Pancreas (tissue), 10 donors: ENCODE results near the gene KIAA0930. TPM values are rescaled to one million over a fixed set of nuclear protein-coding genes. Genes with fewer than 3 reads are reported as not detected.

Experiments used
- ATAC-seq, 4 donors: fragments of 200-7000 bp; cut with Tn5 transposase; one replicate each; pipeline versions ENCODE4 v1.8.0 to v1.9.1; 2020; ENCODE audit warnings: mild to moderate bottlenecking in 4 of 4, moderate library complexity in 4 of 4
- DNase-seq, 6 donors: peaks; one replicate each; pipeline ENCODE4 v3.0.0-alpha.2; 2020
- FAIRE-seq: peaks from 2 replicates; lab custom pipeline; 2012; peaks lifted over from hg19 to GRCh38; lab: Jason Lieb, UNC
- H3K27ac ChIP-seq, 4 donors: fragments of 200-600 bp; sonication (generic); 1 replicate in 3 of 4; 2 replicates in 1 of 4; pipeline versions ENCODE4 v1.5.0 to v1.8.0; 2020
- H3K27me3 ChIP-seq, 4 donors: fragments of 200-600 bp; one replicate each; pipeline ENCODE4 v1.8.0; 2021
- H3K36me3 ChIP-seq, 3 donors: fragments of 200-600 bp; sonication (generic) in 1 of 3; one replicate each; pipeline versions ENCODE4 v1.5.0 to v1.8.0; 2020 to 2021
- H3K4me1 ChIP-seq, 3 donors: fragments of 200-600 bp; one replicate each; pipeline ENCODE4 v1.8.0; 2021
- H3K4me3 ChIP-seq, 4 donors: fragments of 200-600 bp; sonication (generic) in 2 of 4; one replicate each; pipeline versions ENCODE4 v1.5.0 to v1.8.0; 2020 to 2021
- H3K9me3 ChIP-seq, 4 donors: fragments of 200-600 bp; one replicate each; pipeline ENCODE4 v1.8.0; 2021
- CTCF ChIP-seq, 4 donors: fragments of 200-600 bp; sonication (generic) in 3 of 4; IDR thresholded peaks; one replicate each; pipeline versions ENCODE4 v1.5.0 to v1.8.0; 2021; ENCODE audit warnings: antibody characterized with exemption in 4 of 4
- WGBS, 2 donors: extraction: QIAGEN DNeasy Blood & Tissue Kit; methylation state at CpG; one replicate each; pipeline ENCODE4 v1.1.7; 2013; 5-methylcytosine and 5-hydroxymethylcytosine counted together
- intact Hi-C, 3 donors: fragments of 100-400 bp; cut with DNase I; formaldehyde crosslinking; loops; one replicate each; pipeline versions ENCODE4 v1.11.1 to v1.14.2; 2022
- polyA plus RNA-seq, 2 donors: library from polyadenylated mRNA; stranded (reverse); fragments of 200-250 nt; gene quantifications; one replicate each; pipeline ENCODE4 v1.2.3, GENCODE V29; 2013
- total RNA-seq, 6 donors: library from RNA; stranded (reverse); fragmentation: NEBNext Ultra II Directional in 4 of 6; extraction: Animal tissue kit (Norgen Biotek cat#: 25700) in 4 of 6; gene quantifications; one replicate each; pipeline versions ENCODE4 v1.2.1 to v1.2.4, GENCODE V29; 2021 to 2023
- donor health status: healthy with polysubstance abuse.
- donor health status: DM: no; HTN: no; CAD: no; lungs with moderate emphysema.
- donor health status: DM: no; HTN: no; CAD: no.
- donor health status: control.
- donor health status: control.
- donor health status: Bipolar disorder and iron deficiency.
- donor health status: DM: yes; HTN: yes; CAD: no.
- donor health status: DM: no; HTN: no; CAD: no.
- donor health status: DM: no; HTN: no; CAD: no.
- donor health status: DM: yes; HTN: yes; CAD: no.

The KIAA0930 gene
- total and polyA plus RNA-seq, 8 donors, result 14.6 to 36.8 (median 20.0) TPM

DNA sequence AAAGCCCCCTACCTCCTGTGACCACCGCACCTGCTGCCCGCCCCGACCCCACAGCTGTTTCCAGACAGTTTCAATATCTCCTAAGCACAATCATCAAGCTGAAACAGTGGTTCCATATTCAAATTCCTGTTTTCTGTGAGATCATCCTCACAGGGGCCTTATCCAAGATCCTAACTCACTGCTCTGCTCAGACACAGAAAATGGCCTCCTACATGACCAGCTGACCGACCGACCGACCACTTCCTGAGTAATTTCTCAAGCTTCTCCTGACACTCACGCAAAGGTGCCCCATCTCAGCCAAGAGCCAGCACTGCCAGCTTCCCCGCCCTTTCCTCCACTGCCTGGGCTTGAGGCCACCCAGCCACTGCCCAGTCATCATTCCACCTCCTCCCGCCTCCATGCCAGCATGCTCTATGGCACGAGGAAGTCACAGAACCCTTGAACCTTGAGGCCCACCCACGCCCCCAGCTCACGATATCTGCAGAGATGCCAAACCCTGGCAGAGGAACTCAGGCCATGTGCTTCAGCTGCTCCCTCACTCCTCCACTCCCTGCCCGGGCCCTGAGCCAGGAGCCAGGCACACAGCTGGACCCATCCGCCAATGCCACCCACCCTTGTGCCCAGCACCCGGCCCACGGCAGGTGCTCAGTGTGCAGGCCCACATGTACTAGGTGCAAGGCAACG, 14.0 kb downstream of the KIAA0930 start:
- TF ChIP-seq CTCF (IDR thresholded peaks at IDR 0.05), result no peak
- Histone ChIP-seq H3K36me3 (no peaks in the 10 kb centered on the region), H3K27me3 (no peaks in the 10 kb centered on the region), H3K9me3 (no peaks in the 10 kb centered on the region), H3K4me3 (no peak overlapping the region), H3K4me1 (peaks cover 0 to 3% (median 0%) of the 10 kb centered on the region in 3 donors), H3K27ac (peak overlapping the region in 1 of 4 donors; percentile 22)
- ATAC-seq (peak; percentile 30 to 72 (median 65)), DNase-seq (peak in 2 of 6 donors; percentile 46 to 61), FAIRE-seq (no peak)
- WGBS, 2 donors, result 66% methylated on average over 17 of the region's 17 CpGs
- intact Hi-C loops, result no loop called here

GRCh38 chr22:45225732-45226502, 14.8 kb downstream of the KIAA0930 start:
- no peak for TF ChIP-seq CTCF (IDR thresholded peaks at IDR 0.05)
- Histone ChIP-seq H3K4me3 (no peak overlapping the region), H3K27me3 (no peaks in the 10 kb centered on the region), H3K4me1 (peaks cover 0 to 3% (median 0%) of the 10 kb centered on the region in 3 donors), H3K9me3 (no peaks in the 10 kb centered on the region), H3K27ac (peak overlapping the region in 1 of 4 donors; percentile 22), H3K36me3 (no peaks in the 10 kb centered on the region)
- DNase-seq, result peak in 1 of 6 donors; percentile 14
- ATAC-seq, result peak in 3 of 4 donors; percentile 32 to 63 (median 33)
- intact Hi-C loops, result no loop called here
- FAIRE-seq, result no peak
- 75 to 81% methylated on average over 26 of the region's 26 CpGs for WGBS, 2 donors

DNA sequence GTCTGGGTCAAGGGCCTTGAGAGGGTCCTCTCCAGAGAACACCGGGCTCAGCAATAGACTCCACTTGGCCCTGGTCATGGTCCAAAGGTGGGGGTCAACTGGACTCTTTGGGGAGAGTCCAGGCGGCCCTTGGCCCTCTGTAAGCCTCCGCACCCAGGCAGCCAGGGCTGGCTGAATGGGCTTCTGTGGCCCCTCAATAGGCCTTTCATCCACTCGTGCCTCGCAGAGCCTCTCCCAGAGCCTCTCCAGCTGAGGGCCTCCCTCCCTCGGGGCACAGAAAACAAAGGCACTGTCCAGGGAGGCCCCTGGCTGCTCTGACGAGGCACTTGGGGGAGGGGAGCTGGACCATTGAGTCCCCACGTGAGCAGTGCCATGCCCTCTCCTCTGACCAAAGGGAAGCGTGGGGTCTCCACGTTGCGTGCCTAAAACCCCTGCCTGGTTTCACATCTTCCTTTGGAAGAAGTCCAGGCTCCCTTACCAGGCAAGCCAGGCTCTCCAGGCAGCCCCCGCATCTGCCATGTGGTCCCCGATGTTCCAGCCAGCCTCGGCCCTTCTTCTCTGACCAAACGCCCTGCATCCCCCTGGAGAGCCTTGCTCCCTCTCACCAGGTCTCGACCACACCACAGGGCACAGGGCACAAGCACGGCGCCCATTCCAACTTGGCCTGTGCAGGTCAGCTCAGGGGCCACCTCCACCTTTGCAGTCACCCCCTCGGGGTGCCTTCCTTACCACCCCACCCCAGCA, 15.5 kb downstream of the KIAA0930 start:
- 87 to 91% methylated on average over 19 of the region's 19 CpGs for WGBS, 2 donors
- FAIRE-seq, result no peak
- Histone ChIP-seq H3K27me3 (no peaks in the 10 kb centered on the region), H3K27ac (no peak overlapping the region), H3K36me3 (no peaks in the 10 kb centered on the region), H3K9me3 (no peaks in the 10 kb centered on the region), H3K4me1 (peaks cover 0 to 3% (median 0%) of the 10 kb centered on the region in 3 donors), H3K4me3 (no peak overlapping the region)
- no peak for TF ChIP-seq CTCF (IDR thresholded peaks at IDR 0.05)
- ATAC-seq, result no peak
- DNase-seq, result peak in 1 of 6 donors; percentile 21
- intact Hi-C loops, result no loop called here

- no peak for TF ChIP-seq CTCF (IDR thresholded peaks at IDR 0.05)
- DNase-seq, result peak in 1 of 6 donors; percentile 8
- Histone ChIP-seq H3K36me3 (no peaks in the 10 kb centered on the region), H3K9me3 (no peaks in the 10 kb centered on the region), H3K4me3 (no peak overlapping the region), H3K27me3 (no peaks in the 10 kb centered on the region), H3K27ac (no peak overlapping the region), H3K4me1 (peaks cover 0 to 3% (median 0%) of the 10 kb centered on the region in 3 donors)
- intact Hi-C loops, result no loop called here
- FAIRE-seq, result no peak
- 80% methylated on average over 11 of the region's 11 CpGs for WGBS, 2 donors
- ATAC-seq, result no peak
These were observed 16.4 kb downstream of the KIAA0930 start for GRCh38 chr22:45224331-45224730.
